HEK293T (cell line): ENCODE results near the gene NF1.

Experiments used
- CTCF ChIA-PET: fragments of 350-600 bp; formaldehyde crosslinking; extraction: SDS; loops from one replicate; lab custom pipeline; 2021; ENCODE audit warnings: antibody characterized with exemption, inconsistent platforms; lab: Yijun Ruan, JAX
- POLR2A ChIA-PET: fragments of 350-600 bp; formaldehyde crosslinking; extraction: SDS; loops from one replicate; lab custom pipeline; 2020; ENCODE audit warnings: antibody characterized with exemption, inconsistent platforms; lab: Yijun Ruan, JAX
- DNase-seq: peaks from one replicate; pipeline ENCODE4 v3.0.0; 2012; ENCODE audit warnings: mixed read lengths; ENCODE audit errors: extremely low spot score
- ARNT ChIP-seq: fragments of 450-650 bp; IDR thresholded peaks from 2 replicates; pipeline ENCODE4 v1.6.1; 2017; ENCODE audit warnings: mild to moderate bottlenecking
- BHLHE40 ChIP-seq: fragments of 450-650 bp; IDR thresholded peaks from 2 replicates; pipeline ENCODE4 v1.6.1; 2016; ENCODE audit warnings: mild to moderate bottlenecking, moderate library complexity, borderline replicate concordance
- CTBP1 ChIP-seq: fragments of 450-650 bp; IDR thresholded peaks from 2 replicates; pipeline ENCODE4 v1.6.1; 2016; ENCODE audit warnings: borderline replicate concordance
- ELF4 ChIP-seq: fragments of 450-650 bp; IDR thresholded peaks from 2 replicates; pipeline ENCODE4 v1.6.1; 2017; ENCODE audit warnings: antibody characterized with exemption
- FOXA1 ChIP-seq: fragments of 450-650 bp; IDR thresholded peaks from 2 replicates; pipeline ENCODE4 v1.6.1; 2016; ENCODE audit warnings: mild to moderate bottlenecking
- FOXK2 ChIP-seq: fragments of 450-650 bp; IDR thresholded peaks from 2 replicates; pipeline ENCODE4 v1.6.1; 2016; ENCODE audit warnings: mild to moderate bottlenecking
- FOXM1 ChIP-seq: fragments of 450-650 bp; IDR thresholded peaks from 2 replicates; pipeline ENCODE4 v1.6.1; 2017; ENCODE audit warnings: mild to moderate bottlenecking, borderline replicate concordance
- HDGF ChIP-seq: fragments of 450-650 bp; IDR thresholded peaks from 2 replicates; pipeline ENCODE4 v1.6.1; 2017; ENCODE audit warnings: antibody characterized with exemption, borderline replicate concordance
- L3MBTL2 ChIP-seq: fragments of 450-650 bp; conservative IDR thresholded peaks from 2 replicates; pipeline ENCODE4 v1.6.1; 2016; ENCODE audit warnings: mild to moderate bottlenecking
- LEF1 ChIP-seq: fragments of 450-650 bp; IDR thresholded peaks from 2 replicates; pipeline ENCODE4 v1.6.1; 2017; ENCODE audit warnings: mild to moderate bottlenecking, borderline replicate concordance
- NFRKB ChIP-seq: fragments of 450-650 bp; IDR thresholded peaks from 2 replicates; pipeline ENCODE4 v1.6.1; 2016; ENCODE audit warnings: mild to moderate bottlenecking, moderate library complexity
- SP1 ChIP-seq: fragments of 450-650 bp; IDR thresholded peaks from 2 replicates; pipeline ENCODE4 v1.6.1; 2017
- SUZ12 ChIP-seq: fragments of 450-650 bp; IDR thresholded peaks from 2 replicates; pipeline ENCODE4 v1.6.1; 2016; ENCODE audit warnings: mild to moderate bottlenecking
- TARDBP ChIP-seq: fragments of 450-650 bp; IDR thresholded peaks from 2 replicates; pipeline ENCODE4 v1.6.1; 2016
- ZNF384 ChIP-seq: fragments of 450-650 bp; IDR thresholded peaks from 2 replicates; pipeline ENCODE4 v1.6.1; 2016
- TF ChIP-seq, protein P1 (sequence below): fragments of 450-650 bp; IDR thresholded peaks from 2 replicates; pipeline ENCODE4 v1.6.1; 2016

NF1 gene

GRCh38 chr17:31416503-31416923 lies 321.7 kb downstream of the NF1 start:
- ChIA-PET POLR2A (no interaction called here), CTCF (interaction anchor here (1.8 kb wide), 1 partner anchor 11 kb away, joined by 6 read pairs; no protein-coding TSS in a partner anchor)
- DNase-seq = no peak
- TF ChIP-seq LEF1 = no peak
- no peak for TF ChIP-seq FOXK2
- TF ChIP-seq, protein P1, sequence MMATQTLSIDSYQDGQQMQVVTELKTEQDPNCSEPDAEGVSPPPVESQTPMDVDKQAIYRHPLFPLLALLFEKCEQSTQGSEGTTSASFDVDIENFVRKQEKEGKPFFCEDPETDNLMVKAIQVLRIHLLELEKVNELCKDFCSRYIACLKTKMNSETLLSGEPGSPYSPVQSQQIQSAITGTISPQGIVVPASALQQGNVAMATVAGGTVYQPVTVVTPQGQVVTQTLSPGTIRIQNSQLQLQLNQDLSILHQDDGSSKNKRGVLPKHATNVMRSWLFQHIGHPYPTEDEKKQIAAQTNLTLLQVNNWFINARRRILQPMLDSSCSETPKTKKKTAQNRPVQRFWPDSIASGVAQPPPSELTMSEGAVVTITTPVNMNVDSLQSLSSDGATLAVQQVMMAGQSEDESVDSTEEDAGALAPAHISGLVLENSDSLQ = no peak
- no peak for TF ChIP-seq ZNF384
- TF ChIP-seq FOXM1 = no peak
- TF ChIP-seq FOXA1 = no peak
- no peak for TF ChIP-seq L3MBTL2
- TF ChIP-seq HDGF = no peak
- TF ChIP-seq ELF4 = no peak
- no peak for TF ChIP-seq ARNT
- TF ChIP-seq BHLHE40 = no peak
- TF ChIP-seq CTBP1 = no peak
- TF ChIP-seq NFRKB = no peak
- TF ChIP-seq SP1 = no peak
- no peak for TF ChIP-seq TARDBP
- TF ChIP-seq SUZ12 = no peak

DNA sequence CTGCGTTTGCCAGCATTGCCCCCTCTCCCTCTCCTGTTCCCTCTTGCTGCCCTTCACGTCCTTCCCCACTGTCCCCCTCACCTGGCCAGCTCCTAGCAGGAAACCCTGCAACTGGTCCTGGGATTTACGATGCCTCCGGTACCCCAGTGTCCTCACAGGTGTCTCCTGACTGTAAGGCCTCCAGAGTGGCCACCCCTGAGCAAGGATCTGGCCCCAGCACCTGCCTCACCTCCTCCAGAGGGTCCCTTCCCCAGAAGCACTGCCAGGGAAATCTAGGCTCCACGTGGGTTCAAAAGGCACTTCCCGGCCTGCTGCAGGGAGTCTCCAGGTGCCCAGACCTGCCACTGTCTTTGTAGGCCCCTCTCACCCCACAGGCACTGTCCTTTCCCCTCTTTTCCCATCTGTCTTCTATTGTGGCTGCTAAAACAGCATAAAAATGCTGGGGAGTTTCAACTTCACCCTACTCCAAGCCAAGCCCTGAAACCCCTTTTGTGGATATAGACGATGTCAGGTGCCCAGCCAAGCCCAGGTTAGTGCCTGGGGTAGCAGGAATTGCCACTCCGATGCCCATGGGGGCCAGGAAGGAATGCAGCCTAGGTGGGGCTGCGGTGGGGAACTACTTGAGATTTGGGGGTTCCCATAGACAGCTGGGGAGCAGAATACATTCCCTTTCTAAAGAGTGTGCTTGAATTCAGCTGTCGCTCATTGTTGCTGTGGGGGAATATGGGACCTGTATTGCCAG lies 322.4 kb downstream of the NF1 start:
- POLR2A ChIA-PET = no interaction called here
- TF ChIP-seq SUZ12 (no peak), FOXM1 (no peak), FOXA1 (no peak), CTBP1 (no peak), SP1 (no peak), L3MBTL2 (no peak), FOXK2 (no peak), LEF1 (no peak), HDGF (no peak), BHLHE40 (no peak), ELF4 (no peak), ZNF384 (no peak), ARNT (no peak), TARDBP (no peak)
- TF ChIP-seq, protein P1 = no peak
- no peak for DNase-seq
- CTCF ChIA-PET = interaction anchor here (1.8 kb wide), 1 partner anchor 11 kb away, joined by 6 read pairs; no protein-coding TSS in a partner anchor

DNA sequence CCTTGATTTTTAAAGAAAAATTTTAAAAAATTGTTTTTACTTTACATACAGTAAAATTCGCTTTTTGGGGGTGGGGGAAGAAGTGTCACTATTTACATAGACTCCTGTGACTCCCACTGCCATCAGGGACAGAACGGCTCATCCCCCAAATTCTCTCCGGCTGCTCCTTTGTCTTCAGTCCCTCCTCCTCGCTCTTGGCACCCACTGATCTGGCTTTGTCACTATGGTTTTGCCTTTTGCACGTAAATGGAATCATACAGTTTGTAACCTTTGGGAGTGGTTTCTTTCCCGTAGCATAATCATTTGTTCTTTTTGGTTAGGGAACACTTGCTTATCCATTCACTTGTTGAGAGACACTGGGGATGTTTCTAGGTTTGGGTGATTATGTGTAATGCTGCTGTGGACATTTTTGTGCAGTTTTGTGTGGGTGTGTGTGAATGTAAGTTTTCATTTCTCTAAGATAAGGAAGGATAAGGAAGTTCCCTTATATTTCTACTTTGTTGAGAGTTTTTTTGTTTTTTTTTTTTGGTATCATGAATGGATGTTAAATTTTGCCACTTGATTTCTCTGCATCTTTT lies 324.1 kb downstream of the NF1 start:
- POLR2A ChIA-PET = interaction anchor here (0.6 kb wide), 1 partner anchor 34 kb away, joined by 3 read pairs; no protein-coding TSS in a partner anchor
- no peak for TF ChIP-seq HDGF
- TF ChIP-seq FOXK2 = no peak
- TF ChIP-seq ELF4 = no peak
- TF ChIP-seq FOXA1 = no peak
- no peak for TF ChIP-seq BHLHE40
- TF ChIP-seq ZNF384 = no peak
- TF ChIP-seq, protein P1 = no peak
- no peak for TF ChIP-seq CTBP1
- no peak for TF ChIP-seq SUZ12
- TF ChIP-seq FOXM1 = no peak
- no peak for TF ChIP-seq SP1
- TF ChIP-seq LEF1 = no peak
- TF ChIP-seq NFRKB = no peak
- TF ChIP-seq TARDBP = no peak
- TF ChIP-seq L3MBTL2 = no peak
- TF ChIP-seq ARNT = no peak
- DNase-seq = no peak
- CTCF ChIA-PET = no interaction called here

- no peak for DNase-seq
- TF ChIP-seq FOXM1 (no peak), FOXA1 (no peak), LEF1 (no peak), SUZ12 (no peak), ARNT (no peak), L3MBTL2 (no peak), ZNF384 (no peak), TARDBP (no peak), SP1 (no peak), BHLHE40 (no peak), NFRKB (no peak), ELF4 (no peak)
- TF ChIP-seq, protein P1 = no peak
- ChIA-PET CTCF (no interaction called here), POLR2A (no interaction called here)
These were observed 327.7 kb downstream of the NF1 start for GRCh38 chr17:31422443-31422842.

DNA sequence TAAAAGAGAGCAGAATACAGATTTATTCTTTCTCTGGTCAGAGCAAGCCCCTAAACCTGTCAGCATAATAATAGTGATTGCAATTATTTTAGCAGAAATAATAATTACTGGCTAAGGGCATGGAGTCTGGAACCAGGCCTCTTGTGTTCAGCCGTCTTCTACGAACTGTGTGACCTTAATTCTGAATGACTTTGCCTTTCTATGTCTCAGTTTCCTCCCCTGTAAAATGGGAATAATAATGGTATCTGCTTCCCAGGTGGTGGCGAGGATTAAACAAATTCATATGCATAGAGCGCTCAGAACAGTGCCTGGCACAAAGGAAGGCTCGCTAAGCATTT lies 330.1 kb downstream of the NF1 start:
- POLR2A ChIA-PET = no interaction called here
- CTCF ChIA-PET = interaction anchor here (1.9 kb wide), 1 partner anchor 36 kb away, joined by 5 read pairs; no protein-coding TSS in a partner anchor

More for the DNA sequence above, 330.1 kb downstream of the NF1 start:
- DNase-seq = no peak
- TF ChIP-seq, protein P1 = no peak
- TF ChIP-seq L3MBTL2 (no peak), SP1 (no peak), CTBP1 (no peak), NFRKB (no peak), ZNF384 (no peak), BHLHE40 (no peak), HDGF (no peak), FOXM1 (no peak), SUZ12 (no peak), ARNT (no peak), LEF1 (no peak), ELF4 (no peak), TARDBP (no peak)
